Mucosa of descending colon (tissue), 3 donors: Measurements from ENCODE around the gene AFAP1L1. TPM values are rescaled to one million over a fixed set of nuclear protein-coding genes. Genes with fewer than 3 reads are reported as not detected.

Experiments used
- ATAC-seq: fragments of 200-7000 bp; cut with Tn5 transposase; one replicate; pipeline ENCODE4 v1.9.1; 2020; ENCODE audit warnings: mild to moderate bottlenecking, moderate library complexity
- DNase-seq, 3 donors: peaks; one replicate each; pipeline ENCODE4 v3.0.0-alpha.2; 2020
- H3K36me3 ChIP-seq: fragments of 200-600 bp; one replicate; pipeline ENCODE4 v1.8.0; 2021; ENCODE audit warnings: low read depth, mild to moderate bottlenecking
- H3K4me1 ChIP-seq: fragments of 200-600 bp; one replicate; pipeline ENCODE4 v1.8.0; 2021; ENCODE audit warnings: low read depth, mild to moderate bottlenecking
- H3K4me3 ChIP-seq: fragments of 200-600 bp; one replicate; pipeline ENCODE4 v1.8.0; 2021; ENCODE audit warnings: mild to moderate bottlenecking
- H3K9me3 ChIP-seq: fragments of 200-600 bp; one replicate; pipeline ENCODE4 v1.8.0; 2021; ENCODE audit warnings: mild to moderate bottlenecking
- intact Hi-C, 2 donors: fragments of 100-400 bp; cut with DNase I in 1 of 2; cut with micrococcal nuclease in 1 of 2; formaldehyde crosslinking; loops; one replicate each; pipeline versions ENCODE4 v1.11.0 to v1.11.1; 2022; cut with DNase I, micrococcal nuclease
- total RNA-seq, 3 donors: library from RNA; stranded (reverse); fragmentation: NEBNext Ultra II Directional in 2 of 3; extraction: Animal tissue kit (Norgen Biotek cat#: 25700) in 2 of 3; gene quantifications; one replicate each; pipeline versions ENCODE4 v1.2.1 to v1.2.4, GENCODE V29; 2021 to 2023
- TF ChIP-seq, protein P1 (sequence below): fragments of 200-600 bp; IDR thresholded peaks from one replicate; pipeline ENCODE4 v1.8.0; 2022; ENCODE audit warnings: antibody characterized with exemption, mild to moderate bottlenecking
- donor health status: DM: no; HTN: no; CAD: no; lungs with moderate emphysema.
- donor health status: DM: no; HTN: no; CAD: no.
- donor health status: DM: no; HTN: yes; CAD: no.

AFAP1L1 gene
- total RNA-seq, 3 donors from 2014 or later: 1.5 to 7.3 (median 1.9) TPM

DNA sequence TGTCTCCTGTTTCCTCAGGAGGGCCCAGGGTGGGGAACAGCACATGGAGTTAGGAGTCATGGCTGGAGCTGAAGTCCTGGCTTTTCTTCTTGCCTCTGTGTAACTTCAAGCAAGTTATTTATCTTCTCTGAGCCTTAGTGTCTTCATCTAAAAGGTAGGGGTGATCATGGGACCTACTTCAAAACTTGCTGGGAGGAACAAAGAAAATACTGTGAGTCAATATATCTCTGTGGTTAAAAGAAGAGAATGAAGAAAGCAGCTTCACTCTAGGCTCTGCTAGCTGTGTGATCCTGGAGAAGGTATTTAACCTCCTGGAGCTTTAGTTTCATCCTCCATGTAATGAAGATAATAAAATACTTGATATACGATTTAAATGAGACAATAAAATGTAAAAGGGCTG is 26.5 kb downstream of the AFAP1L1 start:
- DNase-seq (no peak), ATAC-seq (no peak)
- H3K9me3 ChIP-seq: no peaks in the 10 kb centered on the region
- intact Hi-C loops: no loop called here
- TF ChIP-seq, protein P1, sequence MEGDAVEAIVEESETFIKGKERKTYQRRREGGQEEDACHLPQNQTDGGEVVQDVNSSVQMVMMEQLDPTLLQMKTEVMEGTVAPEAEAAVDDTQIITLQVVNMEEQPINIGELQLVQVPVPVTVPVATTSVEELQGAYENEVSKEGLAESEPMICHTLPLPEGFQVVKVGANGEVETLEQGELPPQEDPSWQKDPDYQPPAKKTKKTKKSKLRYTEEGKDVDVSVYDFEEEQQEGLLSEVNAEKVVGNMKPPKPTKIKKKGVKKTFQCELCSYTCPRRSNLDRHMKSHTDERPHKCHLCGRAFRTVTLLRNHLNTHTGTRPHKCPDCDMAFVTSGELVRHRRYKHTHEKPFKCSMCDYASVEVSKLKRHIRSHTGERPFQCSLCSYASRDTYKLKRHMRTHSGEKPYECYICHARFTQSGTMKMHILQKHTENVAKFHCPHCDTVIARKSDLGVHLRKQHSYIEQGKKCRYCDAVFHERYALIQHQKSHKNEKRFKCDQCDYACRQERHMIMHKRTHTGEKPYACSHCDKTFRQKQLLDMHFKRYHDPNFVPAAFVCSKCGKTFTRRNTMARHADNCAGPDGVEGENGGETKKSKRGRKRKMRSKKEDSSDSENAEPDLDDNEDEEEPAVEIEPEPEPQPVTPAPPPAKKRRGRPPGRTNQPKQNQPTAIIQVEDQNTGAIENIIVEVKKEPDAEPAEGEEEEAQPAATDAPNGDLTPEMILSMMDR: no peak
- H3K4me1 ChIP-seq: no peaks in the 10 kb centered on the region
- no peak overlapping the region for H3K4me3 ChIP-seq
- H3K36me3 ChIP-seq: no peaks in the 10 kb centered on the region

DNA sequence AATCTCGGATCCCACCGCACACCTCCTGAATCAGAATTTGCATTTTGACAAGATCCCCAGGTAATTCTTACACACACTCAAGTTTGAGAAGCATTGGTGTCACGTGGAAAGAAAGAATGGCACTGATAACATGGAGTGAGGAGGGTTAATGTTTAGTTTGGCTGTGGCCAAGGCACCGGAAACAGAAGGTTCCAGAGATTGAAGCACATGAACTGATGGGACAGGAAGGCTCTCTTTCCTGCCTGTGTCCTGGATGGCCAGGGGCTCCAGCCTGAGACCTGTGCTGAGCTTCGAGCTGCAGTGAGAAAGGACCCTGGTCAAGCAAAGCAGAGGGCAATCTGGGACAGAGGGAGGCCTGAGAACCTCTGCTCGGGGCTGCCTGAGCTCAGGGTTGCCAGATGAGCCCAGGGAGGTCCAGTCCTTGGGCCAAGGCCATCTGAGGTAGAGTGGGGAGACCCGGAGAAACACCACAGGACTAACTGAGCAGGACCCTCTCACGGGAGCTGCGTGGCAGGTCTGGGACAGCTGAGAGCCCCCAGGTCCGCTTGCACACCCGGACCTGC is 27.3 kb downstream of the AFAP1L1 start:
- ATAC-seq (no peak), DNase-seq (no peak)
- H3K4me3 ChIP-seq: no peak overlapping the region
- intact Hi-C loops: no loop called here
- H3K4me1 ChIP-seq: no peaks in the 10 kb centered on the region
- H3K9me3 ChIP-seq: no peaks in the 10 kb centered on the region
- H3K36me3 ChIP-seq: no peaks in the 10 kb centered on the region
- TF ChIP-seq, protein P1: no peak

DNA sequence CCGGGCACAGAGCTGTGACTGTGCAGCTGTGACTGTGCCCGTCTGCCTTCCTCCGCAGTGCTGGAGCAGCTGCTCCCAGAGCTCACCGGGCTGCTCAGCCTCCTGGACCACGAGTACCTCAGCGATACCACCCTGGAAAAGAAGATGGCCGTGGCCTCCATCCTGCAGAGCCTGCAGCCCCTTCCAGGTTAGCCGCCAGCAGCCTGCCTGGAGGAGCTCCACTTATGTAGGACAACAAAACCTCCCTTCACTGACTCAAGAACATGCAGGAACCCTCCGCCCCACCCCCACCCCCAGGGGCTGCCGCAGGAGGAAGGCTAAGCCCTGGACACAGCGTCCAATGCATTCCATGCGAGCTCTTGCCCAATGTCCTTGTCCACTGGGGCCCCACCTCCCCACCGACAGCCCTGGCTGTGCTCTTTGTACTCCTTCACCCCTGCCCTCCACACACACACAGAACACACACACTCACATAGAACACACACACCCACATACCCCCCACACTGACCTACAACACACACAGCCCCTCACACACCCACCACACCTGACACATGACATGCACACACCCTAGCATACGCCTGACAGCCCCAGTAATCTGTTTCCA is 27.9 kb downstream of the AFAP1L1 start:
- Histone ChIP-seq H3K9me3 (no peaks in the 10 kb centered on the region), H3K4me3 (no peak overlapping the region), H3K36me3 (no peaks in the 10 kb centered on the region), H3K4me1 (no peaks in the 10 kb centered on the region)
- DNase-seq (no peak), ATAC-seq (no peak)
- intact Hi-C loops: no loop called here
- TF ChIP-seq, protein P1: no peak

DNA sequence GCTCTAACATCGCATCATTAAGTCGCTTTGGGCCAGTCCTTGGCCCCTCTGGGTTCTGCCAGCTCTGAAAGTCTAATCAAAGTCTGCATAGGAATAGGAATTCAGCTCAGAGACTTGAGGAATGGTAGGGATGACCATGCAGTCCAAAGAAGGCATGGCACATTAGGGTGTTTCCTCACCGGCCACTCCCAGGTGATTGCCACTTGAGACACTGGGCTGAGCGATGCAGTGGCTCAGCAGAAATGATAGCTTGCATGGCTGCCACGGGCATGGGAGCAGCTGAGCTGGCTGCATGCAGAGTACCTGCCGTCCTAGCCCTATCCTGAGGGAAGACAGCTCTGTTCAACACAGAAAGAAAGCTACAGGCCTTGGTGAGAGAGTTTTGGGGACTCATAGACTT is 28.8 kb downstream of the AFAP1L1 start:
- ATAC-seq (no peak), DNase-seq (no peak)
- no peak overlapping the region for H3K4me3 ChIP-seq
- intact Hi-C loops: no loop called here
- H3K9me3 ChIP-seq: no peaks in the 10 kb centered on the region
- no peaks in the 10 kb centered on the region for H3K4me1 ChIP-seq
- TF ChIP-seq, protein P1: no peak
- no peaks in the 10 kb centered on the region for H3K36me3 ChIP-seq

DNA sequence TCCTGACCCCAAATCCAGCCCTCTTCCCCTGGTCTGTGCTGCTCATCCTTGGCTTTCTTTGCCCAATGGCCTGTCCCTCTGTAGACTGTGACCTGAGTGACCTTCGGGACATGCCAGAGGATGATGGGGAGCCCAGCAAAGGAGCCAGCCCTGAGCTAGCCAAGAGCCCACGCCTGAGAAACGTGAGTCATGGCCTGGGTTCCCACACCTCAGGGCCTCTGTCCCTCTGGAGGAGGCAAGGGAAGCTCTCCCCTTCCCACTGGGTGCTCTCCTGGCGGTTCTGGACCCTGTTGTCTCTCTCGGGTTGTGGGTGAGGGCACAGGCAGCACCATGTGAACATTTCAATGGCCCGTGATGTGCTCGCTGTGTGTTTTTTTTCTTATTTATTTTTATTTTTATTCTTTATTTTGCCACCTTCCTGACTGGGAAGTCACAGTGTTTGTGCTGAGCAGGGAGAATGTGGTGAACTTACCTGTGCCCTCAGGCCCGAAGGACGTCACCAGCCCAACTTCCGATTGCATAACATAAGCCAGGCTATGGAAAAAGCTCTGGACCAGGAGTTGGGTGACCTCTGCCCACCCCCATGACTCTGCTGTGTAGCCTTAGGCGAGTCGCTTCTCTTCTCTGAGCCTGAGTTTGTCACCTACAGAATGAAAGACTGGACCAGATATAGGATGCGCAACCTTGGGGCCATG is 29.5 kb downstream of the AFAP1L1 start:
- TF ChIP-seq, protein P1: no peak
- no peak overlapping the region for H3K4me3 ChIP-seq
- no peaks in the 10 kb centered on the region for H3K4me1 ChIP-seq
- H3K9me3 ChIP-seq: no peaks in the 10 kb centered on the region
- intact Hi-C loops: no loop called here
- no peaks in the 10 kb centered on the region for H3K36me3 ChIP-seq
- ATAC-seq: no peak
- no peak for DNase-seq
